HCT116 (cell line): ENCODE measurements around the gene SPP2.

Source experiments
- ATF3 ChIP-seq: IDR thresholded peaks from 2 replicates; pipeline ENCODE4 v1.6.1; 2012
- EZH2 ChIP-seq: fragments of 200-600 bp; sonication (generic); IDR thresholded peaks from 2 replicates; pipeline ENCODE4 v1.6.1; 2017; ENCODE audit warnings: antibody characterized with exemption, mixed run types
- POLR2AphosphoS5 ChIP-seq: IDR thresholded peaks from 2 replicates; pipeline ENCODE4 v1.6.1; 2011; ENCODE audit warnings: mild to moderate bottlenecking, low read depth, low read length, moderate library complexity
- ZBTB33 ChIP-seq: IDR thresholded peaks from 2 replicates; pipeline ENCODE4 v1.6.1; 2011; ENCODE audit warnings: mild to moderate bottlenecking, low read length, moderate library complexity; ENCODE audit not compliant: insufficient replicate concordance; ENCODE audit errors: extremely low read depth
- ZNF274 ChIP-seq: fragments of 200-500 bp; sonication (Bioruptor generic); IDR thresholded peaks from 2 replicates; pipeline ENCODE4 v1.6.1; 2014; ENCODE audit warnings: mild to moderate bottlenecking, low read depth, low read length, inconsistent platforms
- TF ChIP-seq, protein P1 (sequence below), 3 experiments: fragments of 200-600 bp in 1 of 3; sonication (generic) in 1 of 3; IDR thresholded peaks in 2 of 3; conservative IDR thresholded peaks in 1 of 3; 2 replicates each; pipeline ENCODE4 v1.5.1; 2012 to 2017; ENCODE audit warnings: low read depth in 2 of 3, low read length in 2 of 3, antibody characterized with exemption in 1 of 3, borderline replicate concordance in 1 of 3, control low read depth in 1 of 3, mild to moderate bottlenecking in 1 of 3, mixed read lengths in 1 of 3, mixed run types in 1 of 3, moderate library complexity in 1 of 3; ENCODE audit not compliant: insufficient read depth in 1 of 3
- TF ChIP-seq, protein P2 (sequence below): IDR thresholded peaks from 2 replicates; pipeline ENCODE4 v1.6.1; 2012; ENCODE audit warnings: low read depth
- TF ChIP-seq, protein P3 (sequence below): IDR thresholded peaks from 2 replicates; pipeline ENCODE4 v1.6.1; 2012

- no peak for TF ChIP-seq ATF3
- TF ChIP-seq, protein P1, sequence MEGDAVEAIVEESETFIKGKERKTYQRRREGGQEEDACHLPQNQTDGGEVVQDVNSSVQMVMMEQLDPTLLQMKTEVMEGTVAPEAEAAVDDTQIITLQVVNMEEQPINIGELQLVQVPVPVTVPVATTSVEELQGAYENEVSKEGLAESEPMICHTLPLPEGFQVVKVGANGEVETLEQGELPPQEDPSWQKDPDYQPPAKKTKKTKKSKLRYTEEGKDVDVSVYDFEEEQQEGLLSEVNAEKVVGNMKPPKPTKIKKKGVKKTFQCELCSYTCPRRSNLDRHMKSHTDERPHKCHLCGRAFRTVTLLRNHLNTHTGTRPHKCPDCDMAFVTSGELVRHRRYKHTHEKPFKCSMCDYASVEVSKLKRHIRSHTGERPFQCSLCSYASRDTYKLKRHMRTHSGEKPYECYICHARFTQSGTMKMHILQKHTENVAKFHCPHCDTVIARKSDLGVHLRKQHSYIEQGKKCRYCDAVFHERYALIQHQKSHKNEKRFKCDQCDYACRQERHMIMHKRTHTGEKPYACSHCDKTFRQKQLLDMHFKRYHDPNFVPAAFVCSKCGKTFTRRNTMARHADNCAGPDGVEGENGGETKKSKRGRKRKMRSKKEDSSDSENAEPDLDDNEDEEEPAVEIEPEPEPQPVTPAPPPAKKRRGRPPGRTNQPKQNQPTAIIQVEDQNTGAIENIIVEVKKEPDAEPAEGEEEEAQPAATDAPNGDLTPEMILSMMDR (IDR thresholded peaks at IDR 0.05 in 2 of 3, conservative IDR thresholded peaks at IDR 0.05 in 1 of 3; ENCODE audit: borderline replicate concordance in 1 of 3, insufficient read depth in 1 of 3, low read depth in 2 of 3, low read length in 2 of 3) = no peak
- no peak for TF ChIP-seq POLR2AphosphoS5
- no peak for TF ChIP-seq EZH2
- TF ChIP-seq, protein P2, sequence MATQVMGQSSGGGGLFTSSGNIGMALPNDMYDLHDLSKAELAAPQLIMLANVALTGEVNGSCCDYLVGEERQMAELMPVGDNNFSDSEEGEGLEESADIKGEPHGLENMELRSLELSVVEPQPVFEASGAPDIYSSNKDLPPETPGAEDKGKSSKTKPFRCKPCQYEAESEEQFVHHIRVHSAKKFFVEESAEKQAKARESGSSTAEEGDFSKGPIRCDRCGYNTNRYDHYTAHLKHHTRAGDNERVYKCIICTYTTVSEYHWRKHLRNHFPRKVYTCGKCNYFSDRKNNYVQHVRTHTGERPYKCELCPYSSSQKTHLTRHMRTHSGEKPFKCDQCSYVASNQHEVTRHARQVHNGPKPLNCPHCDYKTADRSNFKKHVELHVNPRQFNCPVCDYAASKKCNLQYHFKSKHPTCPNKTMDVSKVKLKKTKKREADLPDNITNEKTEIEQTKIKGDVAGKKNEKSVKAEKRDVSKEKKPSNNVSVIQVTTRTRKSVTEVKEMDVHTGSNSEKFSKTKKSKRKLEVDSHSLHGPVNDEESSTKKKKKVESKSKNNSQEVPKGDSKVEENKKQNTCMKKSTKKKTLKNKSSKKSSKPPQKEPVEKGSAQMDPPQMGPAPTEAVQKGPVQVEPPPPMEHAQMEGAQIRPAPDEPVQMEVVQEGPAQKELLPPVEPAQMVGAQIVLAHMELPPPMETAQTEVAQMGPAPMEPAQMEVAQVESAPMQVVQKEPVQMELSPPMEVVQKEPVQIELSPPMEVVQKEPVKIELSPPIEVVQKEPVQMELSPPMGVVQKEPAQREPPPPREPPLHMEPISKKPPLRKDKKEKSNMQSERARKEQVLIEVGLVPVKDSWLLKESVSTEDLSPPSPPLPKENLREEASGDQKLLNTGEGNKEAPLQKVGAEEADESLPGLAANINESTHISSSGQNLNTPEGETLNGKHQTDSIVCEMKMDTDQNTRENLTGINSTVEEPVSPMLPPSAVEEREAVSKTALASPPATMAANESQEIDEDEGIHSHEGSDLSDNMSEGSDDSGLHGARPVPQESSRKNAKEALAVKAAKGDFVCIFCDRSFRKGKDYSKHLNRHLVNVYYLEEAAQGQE = no peak
- TF ChIP-seq, protein P3, sequence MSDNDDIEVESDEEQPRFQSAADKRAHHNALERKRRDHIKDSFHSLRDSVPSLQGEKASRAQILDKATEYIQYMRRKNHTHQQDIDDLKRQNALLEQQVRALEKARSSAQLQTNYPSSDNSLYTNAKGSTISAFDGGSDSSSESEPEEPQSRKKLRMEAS = no peak
- TF ChIP-seq ZBTB33 = no peak
- no peak for TF ChIP-seq ZNF274
Observed at GRCh38 chr2:234048049-234048448, 2.5 kb upstream of the SPP2 start.
